K562 (cell line): ENCODE measurements around the gene CTIF.
"Not testable (repeated sequence)": the region's sequence is repeated elsewhere in the genome, so short reads cannot be mapped to it uniquely, and the experiment has no call there.

ENCODE experiments used
- CTCF ChIP-seq, 3 experiments: IDR thresholded peaks in 2 of 3; conservative IDR thresholded peaks in 1 of 3; 2 replicates each; pipeline ENCODE4 v1.5.1; 2011 to 2012; ENCODE audit warnings: low read length in 3 of 3, mild to moderate bottlenecking in 3 of 3, control low read depth in 2 of 3, improper control_type of control experiment in 1 of 3, inconsistent platforms in 1 of 3, low read depth in 1 of 3, mixed read lengths in 1 of 3, moderate library complexity in 1 of 3; ENCODE audit not compliant: insufficient read depth in 2 of 3
- E2F6 ChIP-seq, 2 experiments: IDR thresholded peaks; 2 replicates each; pipeline ENCODE4 v1.6.1; 2011; ENCODE audit warnings: borderline replicate concordance in 1 of 2, control low read depth in 1 of 2, low read depth in 1 of 2, low read length in 1 of 2, mild to moderate bottlenecking in 1 of 2, mixed read lengths in 1 of 2, moderate library complexity in 1 of 2; ENCODE audit not compliant: insufficient read depth in 1 of 2, insufficient read length in 1 of 2, poor library complexity in 1 of 2, severe bottlenecking in 1 of 2; ENCODE audit errors: extremely low read depth in 1 of 2
- SIX5 ChIP-seq, 2 experiments: IDR thresholded peaks; 2 replicates each; pipeline ENCODE4 v1.6.1; 2011; ENCODE audit warnings: low read length in 2 of 2, borderline replicate concordance in 1 of 2, low read depth in 1 of 2, mild to moderate bottlenecking in 1 of 2, moderate library complexity in 1 of 2; ENCODE audit not compliant: insufficient read depth in 1 of 2

GRCh38 chr18:48811977-48812451 lies 273.2 kb downstream of the CTIF start:
- not testable (repeated sequence) for TF ChIP-seq E2F6 (IDR thresholded peaks at IDR 0.05; ENCODE audit: borderline replicate concordance in 1 of 2, extremely low read depth in 1 of 2, insufficient read depth in 1 of 2, insufficient read length in 1 of 2, low read depth in 1 of 2, low read length in 1 of 2, poor library complexity in 1 of 2, severe bottlenecking in 1 of 2); CTCF (IDR thresholded peaks at IDR 0.05 in 2 of 3, conservative IDR thresholded peaks at IDR 0.05 in 1 of 3; ENCODE audit: insufficient read depth in 2 of 3, low read depth in 1 of 3, low read length in 3 of 3); SIX5 (IDR thresholded peaks at IDR 0.05; ENCODE audit: borderline replicate concordance in 1 of 2, insufficient read depth in 1 of 2, low read depth in 1 of 2, low read length in 2 of 2)
